ENCODE results near the gene RRM1.

DNA sequence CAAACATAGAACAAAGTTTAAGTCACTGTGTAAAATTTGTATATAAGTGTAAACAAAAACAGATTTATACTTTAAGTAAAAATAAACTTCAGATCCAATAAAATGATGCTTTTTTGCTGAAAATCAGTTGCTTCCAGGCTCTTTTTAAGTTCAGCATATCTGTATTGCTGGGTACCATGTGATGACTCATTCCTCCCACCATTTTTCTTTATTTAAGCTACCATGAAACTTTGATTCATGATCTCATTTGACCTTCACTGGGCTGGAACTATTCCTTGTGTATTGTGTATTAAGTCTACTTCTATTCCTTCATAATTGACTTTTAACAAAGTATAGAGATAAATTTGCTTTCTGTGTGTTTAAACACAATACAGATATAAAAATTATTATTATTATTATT lies 46.3 kb upstream of the RRM1 start:
- TF ChIP-seq, protein P1, sequence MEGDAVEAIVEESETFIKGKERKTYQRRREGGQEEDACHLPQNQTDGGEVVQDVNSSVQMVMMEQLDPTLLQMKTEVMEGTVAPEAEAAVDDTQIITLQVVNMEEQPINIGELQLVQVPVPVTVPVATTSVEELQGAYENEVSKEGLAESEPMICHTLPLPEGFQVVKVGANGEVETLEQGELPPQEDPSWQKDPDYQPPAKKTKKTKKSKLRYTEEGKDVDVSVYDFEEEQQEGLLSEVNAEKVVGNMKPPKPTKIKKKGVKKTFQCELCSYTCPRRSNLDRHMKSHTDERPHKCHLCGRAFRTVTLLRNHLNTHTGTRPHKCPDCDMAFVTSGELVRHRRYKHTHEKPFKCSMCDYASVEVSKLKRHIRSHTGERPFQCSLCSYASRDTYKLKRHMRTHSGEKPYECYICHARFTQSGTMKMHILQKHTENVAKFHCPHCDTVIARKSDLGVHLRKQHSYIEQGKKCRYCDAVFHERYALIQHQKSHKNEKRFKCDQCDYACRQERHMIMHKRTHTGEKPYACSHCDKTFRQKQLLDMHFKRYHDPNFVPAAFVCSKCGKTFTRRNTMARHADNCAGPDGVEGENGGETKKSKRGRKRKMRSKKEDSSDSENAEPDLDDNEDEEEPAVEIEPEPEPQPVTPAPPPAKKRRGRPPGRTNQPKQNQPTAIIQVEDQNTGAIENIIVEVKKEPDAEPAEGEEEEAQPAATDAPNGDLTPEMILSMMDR (IDR thresholded peaks at IDR 0.05): no peak
- TF ChIP-seq POLR2A (IDR thresholded peaks at IDR 0.05): no peak
